Duodenal mucosa (tissue), 2 donors: ENCODE data around the gene MOK.

ENCODE experiments used
- H3K27ac ChIP-seq: one replicate; pipeline ENCODE4 v1.7.0; 2013; ENCODE audit warnings: low read depth, low read length
- H3K27me3 ChIP-seq, 2 donors: one replicate each; pipeline ENCODE4 v1.7.0; 2013; ENCODE audit warnings: low read length in 2 of 2, control low read depth in 1 of 2; ENCODE audit not compliant: insufficient read depth in 2 of 2, control insufficient read depth in 1 of 2
- H3K36me3 ChIP-seq, 2 donors: one replicate each; pipeline ENCODE4 v1.7.0; 2013; ENCODE audit warnings: low read length in 2 of 2, control low read depth in 1 of 2; ENCODE audit not compliant: insufficient read depth in 2 of 2, control insufficient read depth in 1 of 2
- H3K4me1 ChIP-seq, 2 donors: one replicate each; pipeline ENCODE4 v1.7.0; 2013; ENCODE audit warnings: low read length in 2 of 2, control low read depth in 1 of 2; ENCODE audit not compliant: insufficient read depth in 2 of 2, control insufficient read depth in 1 of 2
- H3K4me3 ChIP-seq, 2 donors: one replicate each; pipeline ENCODE4 v1.7.0; 2013; ENCODE audit warnings: low read length in 2 of 2, low read depth in 1 of 2
- H3K9ac ChIP-seq, 2 donors: one replicate each; pipeline ENCODE4 v1.7.0; 2013; ENCODE audit warnings: low read length in 2 of 2, low read depth in 1 of 2
- H3K9me3 ChIP-seq, 2 donors: one replicate each; pipeline ENCODE4 v1.7.0; 2013; ENCODE audit warnings: low read length in 2 of 2, control low read depth in 1 of 2; ENCODE audit not compliant: control insufficient read depth in 1 of 2

The MOK gene

DNA sequence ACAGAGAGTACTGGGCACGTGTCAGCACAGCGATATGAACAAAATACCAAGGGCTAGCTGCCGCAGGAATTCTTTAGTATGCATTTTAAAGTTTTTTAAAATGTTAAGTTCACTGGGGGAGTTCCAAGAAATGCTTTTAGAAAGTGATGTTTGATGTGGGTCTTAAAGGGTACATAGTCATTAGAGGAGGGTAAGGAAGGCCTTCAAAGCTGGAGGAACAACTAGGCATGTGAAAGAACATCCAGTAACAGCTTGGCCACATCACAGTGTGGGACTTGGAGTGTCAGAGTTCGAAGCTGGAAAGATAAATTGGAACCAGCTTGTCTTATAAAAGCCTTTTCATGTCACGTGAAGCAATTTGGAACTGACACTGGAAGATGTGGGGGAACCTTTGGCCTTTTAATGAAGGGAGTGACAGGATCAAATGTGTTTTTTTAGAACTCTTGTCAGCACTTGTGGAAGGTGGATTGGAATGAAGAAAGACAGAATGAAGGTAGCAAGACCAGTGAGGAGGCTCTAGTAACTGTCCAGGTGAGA lies 107.6 kb downstream of the MOK start:
- Histone ChIP-seq H3K27me3 (no peaks in the 10 kb centered on the region), H3K36me3 (peaks cover 21 to 38% of the 10 kb centered on the region in 2 donors), H3K4me1 (peaks cover 32 to 39% of the 10 kb centered on the region in 2 donors), H3K27ac (no peak overlapping the region), H3K9ac (no peak overlapping the region), H3K4me3 (no peak overlapping the region), H3K9me3 (no peaks in the 10 kb centered on the region)

DNA sequence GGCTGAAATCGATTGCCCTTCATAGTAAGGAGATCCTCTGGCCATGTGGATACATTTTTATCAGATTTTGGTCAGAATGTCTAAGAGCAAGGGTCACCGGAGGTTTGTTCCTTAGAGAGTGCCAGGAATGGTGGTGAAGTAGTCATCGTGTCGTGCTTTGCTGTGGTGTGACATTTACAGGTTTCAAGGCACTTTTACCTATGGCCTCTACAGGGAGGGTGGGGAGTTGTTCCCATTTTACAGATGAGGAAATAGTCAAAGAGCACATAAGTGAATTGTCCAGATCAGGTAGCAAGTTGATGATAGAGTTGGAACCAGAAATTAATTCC lies 108.1 kb downstream of the MOK start:
- no peak overlapping the region for H3K4me3 ChIP-seq
- no peak overlapping the region for H3K9ac ChIP-seq
- peaks cover 32 to 39% of the 10 kb centered on the region in 2 donors for H3K4me1 ChIP-seq
- H3K27me3 ChIP-seq, result no peaks in the 10 kb centered on the region
- H3K27ac ChIP-seq, result no peak overlapping the region
- no peaks in the 10 kb centered on the region for H3K9me3 ChIP-seq
- H3K36me3 ChIP-seq, result peaks cover 21 to 36% of the 10 kb centered on the region in 2 donors

DNA sequence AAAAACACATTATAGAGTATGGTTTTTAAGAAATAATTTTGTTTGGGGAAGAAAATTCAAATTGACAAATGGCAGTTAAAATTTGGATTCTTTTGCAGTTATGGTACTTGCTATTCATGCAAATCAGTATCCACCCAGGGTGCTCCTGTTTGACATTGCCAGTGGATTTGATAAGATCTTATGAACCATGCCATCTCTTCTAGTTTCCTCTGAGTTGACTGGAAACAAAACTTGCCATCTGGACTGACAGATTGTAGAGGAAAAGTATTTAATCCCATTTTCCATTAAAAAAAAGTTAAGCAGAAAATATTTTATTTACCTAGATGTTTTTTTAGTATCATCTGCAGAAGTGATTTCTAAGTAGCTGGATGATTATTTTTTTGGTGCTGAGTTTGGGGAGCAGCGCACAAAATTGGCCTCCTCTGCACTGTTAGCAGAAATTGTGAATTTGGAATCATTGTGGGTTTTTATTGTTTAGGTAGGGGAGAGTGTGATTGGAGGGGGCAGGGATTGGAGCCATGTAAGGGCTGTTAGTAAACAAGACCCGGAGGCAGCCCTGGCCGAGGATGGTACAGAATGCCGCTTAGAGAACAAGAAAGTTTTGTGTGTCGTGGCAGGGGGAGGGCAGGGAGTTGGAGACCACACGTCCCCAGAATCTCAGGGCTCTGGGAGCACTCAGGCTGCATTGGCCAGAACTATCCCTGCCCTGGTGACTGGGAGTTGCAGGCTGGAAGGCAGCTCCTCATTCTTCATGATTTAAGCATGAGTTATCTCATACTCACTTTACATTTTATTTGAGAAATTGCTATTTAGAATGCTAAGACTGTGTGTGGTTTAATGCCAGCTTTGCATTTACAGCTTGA lies 108.7 kb downstream of the MOK start:
- H3K4me3 ChIP-seq, result no peak overlapping the region
- H3K9me3 ChIP-seq, result no peaks in the 10 kb centered on the region
- no peaks in the 10 kb centered on the region for H3K27me3 ChIP-seq
- H3K36me3 ChIP-seq, result peaks cover 21 to 34% of the 10 kb centered on the region in 2 donors
- H3K4me1 ChIP-seq, result peaks cover 28 to 38% of the 10 kb centered on the region in 2 donors
- H3K27ac ChIP-seq, result no peak overlapping the region
- no peak overlapping the region for H3K9ac ChIP-seq

DNA sequence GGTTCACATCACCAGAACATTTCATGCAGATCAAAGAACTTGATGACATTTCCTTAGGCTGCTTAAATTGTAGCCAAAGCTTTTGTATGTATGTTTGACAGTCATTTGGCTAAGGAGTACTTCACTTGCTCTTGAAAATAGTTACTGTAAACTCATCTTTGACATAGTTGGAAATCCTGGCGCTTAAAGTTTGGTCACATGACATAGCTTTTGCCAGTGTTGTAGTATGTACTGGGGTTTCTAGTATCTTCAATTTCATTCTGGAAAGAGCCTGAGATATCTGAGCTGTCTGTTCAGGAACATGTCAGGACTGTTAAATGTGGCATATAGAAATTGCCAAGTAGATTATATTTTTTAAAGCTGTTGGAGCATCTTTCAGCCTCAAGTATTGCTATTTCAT lies 109.5 kb downstream of the MOK start:
- Histone ChIP-seq H3K27ac (no peak overlapping the region), H3K36me3 (peaks cover 17 to 31% of the 10 kb centered on the region in 2 donors), H3K9ac (no peak overlapping the region), H3K4me3 (no peak overlapping the region), H3K4me1 (peaks cover 36 to 47% of the 10 kb centered on the region in 2 donors), H3K27me3 (no peaks in the 10 kb centered on the region), H3K9me3 (no peaks in the 10 kb centered on the region)

DNA sequence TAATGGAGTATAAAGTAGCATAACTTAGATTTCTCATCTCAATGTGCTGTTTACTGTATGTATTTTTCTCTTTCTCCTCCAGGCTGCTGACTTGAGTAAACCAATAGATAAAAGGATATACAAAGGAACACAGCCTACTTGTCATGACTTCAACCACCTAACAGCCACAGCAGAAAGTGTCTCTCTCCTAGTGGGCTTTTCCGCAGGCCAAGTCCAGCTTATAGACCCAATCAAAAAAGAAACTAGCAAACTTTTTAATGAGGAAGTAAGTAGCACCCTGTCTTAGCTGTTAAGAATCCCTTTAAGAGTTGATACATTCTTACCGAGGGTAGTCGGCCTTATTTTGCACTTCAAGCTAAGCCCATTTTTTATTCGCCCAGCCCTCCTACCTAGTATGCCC lies 110.1 kb downstream of the MOK start:
- H3K4me1 ChIP-seq, result peaks cover 42 to 50% of the 10 kb centered on the region in 2 donors
- no peaks in the 10 kb centered on the region for H3K27me3 ChIP-seq
- no peak overlapping the region for H3K9ac ChIP-seq
- no peak overlapping the region for H3K4me3 ChIP-seq
- H3K27ac ChIP-seq, result no peak overlapping the region
- no peaks in the 10 kb centered on the region for H3K9me3 ChIP-seq
- peaks cover 16 to 25% of the 10 kb centered on the region in 2 donors for H3K36me3 ChIP-seq

DNA sequence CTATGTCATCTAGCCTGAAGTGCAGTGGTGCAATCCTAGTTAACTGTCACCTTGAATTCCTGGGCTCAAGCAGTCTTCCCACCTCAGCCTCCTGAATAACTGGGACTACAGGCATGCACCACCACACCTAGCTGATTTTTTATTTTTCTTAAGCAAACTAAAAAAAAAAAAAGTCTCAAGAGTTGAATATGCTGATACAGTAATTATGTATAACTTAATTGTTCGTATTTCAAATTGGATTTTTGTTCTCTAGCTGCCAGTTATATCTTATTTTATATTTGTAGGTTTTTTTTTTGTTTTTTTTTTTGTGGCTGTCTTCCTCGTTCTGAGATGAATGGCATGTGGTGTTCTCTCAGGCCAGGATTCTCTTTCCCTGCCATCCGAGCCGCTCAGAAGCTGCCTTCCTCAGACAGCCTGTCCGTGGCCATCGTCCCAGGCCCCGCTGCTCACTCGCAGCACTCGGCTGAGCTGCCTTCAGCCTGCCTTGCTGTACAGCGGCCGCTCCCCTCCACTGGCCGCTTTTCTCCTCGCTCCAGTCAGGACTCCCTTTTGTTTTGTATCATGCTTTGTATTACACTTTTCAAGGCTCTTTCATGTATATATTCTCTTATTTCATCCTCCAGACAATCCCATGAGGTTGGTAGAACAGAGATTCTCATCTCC lies 112.0 kb downstream of the MOK start:
- no peak overlapping the region for H3K9ac ChIP-seq
- no peaks in the 10 kb centered on the region for H3K9me3 ChIP-seq
- peaks cover 48 to 56% of the 10 kb centered on the region in 2 donors for H3K4me1 ChIP-seq
- no peak overlapping the region for H3K4me3 ChIP-seq
- H3K36me3 ChIP-seq, result peaks cover 0 to 8% of the 10 kb centered on the region in 2 donors
- H3K27me3 ChIP-seq, result no peaks in the 10 kb centered on the region
- no peak overlapping the region for H3K27ac ChIP-seq

DNA sequence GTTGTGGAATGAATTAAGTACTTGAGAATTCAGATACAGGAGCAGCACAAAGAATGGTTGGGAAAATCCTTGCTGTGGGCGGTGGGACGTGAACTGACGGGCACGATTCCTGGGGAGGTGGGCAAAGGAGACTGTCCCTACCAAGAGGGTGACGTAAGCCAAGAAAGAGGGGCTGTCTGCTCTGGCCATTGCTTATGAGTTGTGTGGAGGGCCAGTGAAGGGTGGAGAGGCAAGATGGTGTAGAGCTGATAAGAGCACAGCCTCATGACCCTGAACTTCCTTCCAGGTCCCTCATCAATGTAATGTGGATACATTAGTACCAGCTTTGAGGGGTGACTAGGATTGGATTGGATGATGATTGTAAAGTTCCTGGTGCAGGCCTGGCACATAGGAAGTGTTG lies 115.1 kb downstream of the MOK start:
- Histone ChIP-seq H3K27ac (no peak overlapping the region), H3K4me1 (peaks cover 45 to 47% of the 10 kb centered on the region in 2 donors), H3K4me3 (no peak overlapping the region), H3K9ac (no peak overlapping the region), H3K9me3 (no peaks in the 10 kb centered on the region), H3K27me3 (no peaks in the 10 kb centered on the region), H3K36me3 (peaks cover 0 to under 1% of the 10 kb centered on the region in 2 donors)

DNA sequence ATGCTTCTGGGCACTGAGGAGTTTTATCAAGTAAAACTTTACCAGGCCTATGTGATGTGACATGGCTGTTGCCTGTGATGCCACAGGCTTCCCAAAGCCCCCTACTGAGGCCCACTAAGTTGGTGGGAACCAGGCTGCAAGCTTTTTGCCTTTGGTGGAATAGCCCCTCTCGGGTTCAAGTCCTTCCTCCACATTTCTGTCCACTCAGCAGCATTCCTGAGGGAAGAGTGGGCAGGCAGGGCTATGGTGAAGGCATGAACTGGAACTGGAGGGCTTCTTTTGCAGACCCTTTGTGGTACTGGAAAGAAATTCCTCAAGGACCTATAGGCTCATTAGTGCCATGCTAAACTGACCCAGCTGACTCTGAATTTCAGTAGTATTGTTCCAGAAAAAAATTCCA lies 116.8 kb downstream of the MOK start:
- Histone ChIP-seq H3K9ac (no peak overlapping the region), H3K4me3 (no peak overlapping the region), H3K27me3 (no peaks in the 10 kb centered on the region), H3K36me3 (peaks cover 0 to 4% of the 10 kb centered on the region in 2 donors), H3K4me1 (peaks cover 36 to 46% of the 10 kb centered on the region in 2 donors), H3K27ac (no peak overlapping the region), H3K9me3 (no peaks in the 10 kb centered on the region)

DNA sequence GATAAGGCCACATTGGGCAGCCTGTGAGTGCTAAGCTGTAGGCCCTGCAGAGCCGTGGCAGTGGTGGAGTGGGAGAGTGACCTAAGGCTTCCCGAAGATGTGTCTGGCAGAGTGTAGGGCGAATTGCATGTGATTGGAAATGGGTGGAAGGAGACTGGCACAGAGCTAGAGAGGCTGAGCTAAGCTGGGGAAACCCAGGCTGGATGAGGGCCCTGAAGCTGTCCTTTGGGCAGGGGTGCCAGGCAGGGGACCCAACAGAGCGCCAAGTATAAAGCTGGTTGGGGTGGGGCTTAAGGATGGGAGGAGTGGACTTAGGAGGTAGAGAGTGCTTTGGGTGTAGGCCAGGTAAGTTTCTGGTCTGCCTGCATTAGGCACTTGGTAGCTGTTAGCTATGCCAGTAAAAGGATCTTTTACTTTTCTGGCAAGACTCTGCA lies 117.4 kb downstream of the MOK start:
- Histone ChIP-seq H3K4me1 (peaks cover 36 to 46% of the 10 kb centered on the region in 2 donors), H3K27me3 (no peaks in the 10 kb centered on the region), H3K27ac (no peak overlapping the region), H3K4me3 (no peak overlapping the region), H3K9me3 (no peaks in the 10 kb centered on the region), H3K36me3 (peaks cover 0 to 4% of the 10 kb centered on the region in 2 donors), H3K9ac (peak overlapping the region in 1 of 2 donors; percentile 7)

DNA sequence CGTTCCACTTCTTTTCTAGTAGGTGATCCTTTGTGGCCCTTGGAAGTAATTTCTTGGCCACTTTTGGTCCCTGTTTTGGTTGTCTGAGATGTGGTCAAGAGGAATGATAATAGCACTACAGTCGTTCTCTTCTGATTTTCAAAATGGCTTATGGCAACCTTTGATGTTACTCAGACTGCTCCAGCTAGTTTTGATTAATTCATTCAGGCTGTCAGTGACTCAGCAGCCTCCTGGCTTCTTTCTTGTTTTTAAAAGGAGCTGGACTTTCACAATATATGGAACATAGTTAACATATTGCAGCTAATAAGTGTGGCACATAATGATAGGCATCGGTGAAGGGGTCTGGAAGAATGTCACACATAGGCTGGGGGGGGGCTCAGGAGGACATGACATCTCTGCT lies 117.9 kb downstream of the MOK start:
- no peak overlapping the region for H3K9ac ChIP-seq
- peaks cover 36 to 49% of the 10 kb centered on the region in 2 donors for H3K4me1 ChIP-seq
- H3K27ac ChIP-seq, result no peak overlapping the region
- no peaks in the 10 kb centered on the region for H3K9me3 ChIP-seq
- peaks cover 0 to 4% of the 10 kb centered on the region in 2 donors for H3K36me3 ChIP-seq
- no peak overlapping the region for H3K4me3 ChIP-seq
- H3K27me3 ChIP-seq, result no peaks in the 10 kb centered on the region
